GM18502 (cell line): ENCODE data around the gene THAP3.
"Not testable (repeated sequence)": the region's sequence is repeated elsewhere in the genome, so short reads cannot be mapped to it uniquely, and the experiment has no call there.

Source experiments
- ATAC-seq: cut with Tn5 transposase; IDR thresholded peaks from one replicate; pipeline ENCODE4 v1.9.1; 2021; ENCODE audit warnings: mild to moderate bottlenecking; ENCODE audit not compliant: unreplicated experiment, poor library complexity

Gene THAP3

DNA sequence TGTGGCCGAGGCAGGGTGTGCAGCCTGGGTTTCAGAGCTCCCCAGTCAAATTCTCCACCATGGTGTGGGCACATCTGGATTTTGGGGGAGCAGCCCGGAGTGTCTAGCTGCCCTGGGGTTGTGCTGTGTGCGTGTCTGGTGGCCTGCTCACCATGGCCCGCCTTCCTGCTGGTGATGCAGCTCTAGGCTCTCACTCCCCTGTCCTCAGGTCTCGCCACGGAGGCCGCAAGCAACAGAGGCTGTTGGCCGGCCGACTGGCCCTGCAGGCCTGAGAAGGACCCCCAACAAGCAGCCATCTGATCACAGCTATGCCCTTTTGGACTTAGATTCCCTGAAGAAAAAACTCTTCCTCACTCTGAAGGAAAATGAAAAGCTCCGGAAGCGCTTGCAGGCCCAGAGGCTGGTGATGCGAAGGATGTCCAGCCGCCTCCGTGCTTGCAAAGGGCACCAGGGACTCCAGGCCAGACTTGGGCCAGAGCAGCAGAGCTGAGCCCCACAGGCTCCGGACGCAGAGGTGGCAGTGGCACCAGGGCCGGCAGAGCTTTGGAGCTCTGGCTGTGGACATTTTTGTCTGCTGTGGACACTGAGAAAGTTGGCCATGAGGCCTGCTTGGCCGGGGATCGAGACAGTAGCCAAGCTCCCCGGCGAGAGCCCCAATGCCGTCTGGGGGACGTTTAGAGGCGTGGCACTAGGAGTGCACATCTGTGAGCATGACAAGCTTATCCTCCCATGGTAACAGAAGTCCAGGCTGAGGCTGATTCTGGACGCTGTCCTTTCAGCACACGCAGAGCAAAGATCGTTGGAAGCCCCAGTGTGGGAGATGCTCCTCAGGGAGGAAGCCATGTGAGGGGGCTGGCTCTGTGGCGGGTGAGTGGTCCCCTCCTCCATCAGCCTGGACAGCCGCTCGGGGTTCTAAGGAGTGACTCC is 8.2 kb downstream of the THAP3 start:
- ATAC-seq: no peak

DNA sequence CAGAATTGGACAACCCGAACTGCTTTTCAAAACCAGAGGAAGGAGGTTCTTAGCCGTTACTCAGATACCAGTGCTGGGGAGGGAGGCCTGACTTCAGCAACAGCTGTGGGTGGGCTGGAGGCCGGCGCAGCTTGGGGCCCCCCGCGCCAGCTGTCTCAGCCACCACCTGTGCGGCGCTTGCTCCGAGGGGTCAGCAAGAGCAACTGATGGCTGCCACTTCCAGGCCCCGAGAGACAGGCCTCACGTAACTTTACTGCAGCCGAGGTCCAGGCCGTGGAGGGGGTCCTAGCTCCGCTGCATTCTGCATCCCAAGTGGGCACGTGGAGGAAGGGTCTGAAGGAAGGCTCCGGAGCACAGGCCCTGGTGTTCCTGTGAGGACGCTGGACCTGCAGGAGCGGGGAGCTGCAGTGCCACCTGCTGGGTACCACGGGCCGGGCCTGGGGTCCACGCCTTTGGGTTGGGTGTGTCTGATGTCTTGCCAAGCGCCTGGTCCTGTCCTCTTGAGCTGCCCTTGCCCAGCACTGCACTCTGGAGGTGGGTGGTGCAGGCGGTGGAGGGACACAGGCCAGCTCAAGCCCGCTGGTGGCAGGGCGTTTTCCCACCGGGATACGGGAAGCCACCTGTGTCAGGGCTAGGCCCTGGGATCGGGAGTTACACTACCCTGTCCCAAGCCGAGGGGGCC is 9.8 kb downstream of the THAP3 start:
- no peak for ATAC-seq

DNA sequence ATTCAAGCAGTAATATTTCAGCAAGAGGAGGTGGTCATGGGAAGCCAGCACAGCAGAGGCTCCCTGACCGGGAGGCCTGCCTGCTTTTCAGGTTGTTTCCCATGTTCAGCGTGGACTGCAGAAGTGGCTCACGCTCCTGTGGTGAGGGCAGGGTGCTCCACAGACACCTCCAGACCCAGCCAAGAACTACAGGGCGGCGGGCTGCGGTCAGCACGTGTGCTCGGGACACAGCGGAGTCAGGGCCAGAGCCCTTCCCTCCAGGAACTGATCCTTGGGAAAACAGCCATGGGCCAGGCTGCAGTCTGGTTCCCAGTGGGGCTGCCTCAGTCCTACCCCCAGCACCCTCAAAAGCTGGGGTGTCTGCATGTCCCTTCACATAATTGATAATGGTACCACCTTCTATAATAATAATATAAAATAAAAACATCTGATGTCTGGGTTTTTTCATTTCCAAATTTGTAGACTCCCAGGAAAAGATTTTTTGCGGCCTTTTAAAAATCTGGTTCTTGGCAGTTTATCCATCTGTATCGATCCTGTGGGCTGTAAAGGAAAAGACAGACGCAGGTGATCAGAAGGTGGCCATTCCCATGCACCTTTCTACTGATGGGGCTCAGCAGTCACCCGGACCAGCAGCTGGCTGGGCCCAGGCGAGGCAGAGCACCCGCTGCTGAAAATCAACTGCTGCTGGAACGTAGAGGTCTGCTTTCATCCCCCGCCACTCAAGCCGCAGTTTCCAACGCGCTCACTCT is 10.7 kb downstream of the THAP3 start:
- no peak for ATAC-seq

DNA sequence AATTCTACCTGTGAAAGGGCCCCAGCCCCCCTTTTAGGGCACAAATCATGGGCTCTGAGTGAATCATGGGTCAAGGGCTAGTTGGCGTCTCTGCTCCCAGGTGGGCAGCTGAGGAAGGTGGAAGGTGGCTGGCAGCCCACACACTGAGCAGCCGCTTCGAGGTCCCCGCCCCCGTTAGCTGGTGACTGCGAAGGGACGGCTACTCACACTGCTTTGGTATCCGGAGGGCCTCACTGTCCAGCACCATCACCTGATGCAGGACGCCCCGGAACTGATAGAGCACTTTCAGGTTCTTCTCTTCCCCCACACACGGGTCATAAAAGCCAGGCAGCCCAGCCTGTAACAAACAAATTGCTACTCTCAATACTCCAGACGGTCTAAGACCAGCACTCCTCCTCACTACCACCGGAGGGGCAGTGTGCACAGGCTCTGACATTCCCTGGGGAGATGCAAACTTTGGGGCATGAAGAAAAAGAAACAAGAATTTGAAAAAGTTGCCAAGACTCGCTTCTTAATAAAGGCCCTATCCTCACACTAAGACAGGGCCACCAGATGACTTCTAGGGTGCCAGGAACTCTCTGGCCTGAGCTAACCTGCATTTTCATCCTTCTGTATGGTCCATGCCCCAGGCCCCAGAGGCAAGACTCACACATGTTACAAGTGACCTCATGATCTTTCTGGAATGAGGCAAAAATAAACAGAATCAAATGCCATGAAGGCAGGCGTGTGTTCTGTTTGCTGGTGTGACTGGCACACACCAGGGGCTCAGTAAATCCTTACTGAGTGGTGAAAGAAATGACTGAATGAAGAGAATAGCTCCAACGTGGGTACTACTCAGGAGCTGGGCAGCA is 11.5 kb downstream of the THAP3 start:
- no peak for ATAC-seq

DNA sequence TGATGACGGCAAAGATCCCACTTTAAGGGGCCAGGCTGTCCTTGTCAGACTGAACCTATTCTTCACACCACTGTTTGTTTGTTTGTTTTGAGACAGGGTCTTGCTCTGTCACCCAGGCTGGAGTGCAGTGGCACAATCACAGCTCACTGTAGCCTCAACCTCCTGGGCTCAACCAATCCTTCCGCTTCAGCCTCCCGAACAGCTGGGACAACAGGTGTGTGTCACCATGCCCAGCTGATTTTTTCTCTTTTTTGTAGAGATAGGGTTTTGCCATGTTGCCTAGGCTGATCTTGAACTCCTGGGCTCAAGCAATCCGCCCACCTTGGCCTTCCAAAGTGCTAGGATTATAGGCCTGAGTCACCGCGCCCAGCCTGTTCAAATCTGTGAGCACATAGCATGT is 12.1 kb downstream of the THAP3 start:
- ATAC-seq: not testable (repeated sequence)

DNA sequence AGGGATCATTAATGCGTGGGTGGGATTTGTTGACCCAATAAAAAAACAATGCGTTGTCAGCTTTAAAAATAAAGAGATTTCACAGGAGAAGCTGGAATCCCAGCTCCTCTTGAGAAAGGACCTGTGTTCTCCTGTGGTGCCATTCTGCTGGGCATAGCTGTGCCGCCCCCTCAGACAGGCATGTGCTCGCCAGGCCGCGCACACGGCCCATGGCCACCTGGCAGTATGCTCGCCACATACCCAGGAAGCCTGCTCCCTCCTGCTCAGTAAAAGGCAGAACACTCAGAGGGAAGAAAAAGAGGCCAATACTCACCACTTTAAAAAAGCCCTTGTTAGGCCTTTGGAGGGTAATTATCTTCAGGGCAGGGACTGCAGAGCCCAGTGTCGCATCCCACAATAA is 13.1 kb downstream of the THAP3 start:
- ATAC-seq: no peak

DNA sequence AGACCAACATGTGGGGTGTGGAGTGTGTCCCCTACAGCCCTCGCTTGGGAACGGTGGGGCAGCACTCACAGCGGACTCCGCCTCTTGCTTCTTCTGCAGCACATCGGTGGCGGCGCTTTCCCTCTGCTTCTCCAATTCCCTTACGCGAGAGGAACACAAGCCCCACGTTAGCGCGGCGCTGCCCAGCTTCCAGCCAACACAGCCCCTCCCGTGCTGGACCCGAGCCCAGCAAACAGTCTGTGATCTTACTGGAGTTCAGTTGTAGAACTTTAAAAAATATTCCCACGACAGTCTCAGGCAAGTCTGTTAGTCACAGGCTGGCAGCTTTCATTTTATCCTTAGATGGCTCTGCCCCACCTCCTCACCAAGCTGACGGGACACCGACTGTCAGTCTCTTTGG is 13.6 kb downstream of the THAP3 start:
- no peak for ATAC-seq

DNA sequence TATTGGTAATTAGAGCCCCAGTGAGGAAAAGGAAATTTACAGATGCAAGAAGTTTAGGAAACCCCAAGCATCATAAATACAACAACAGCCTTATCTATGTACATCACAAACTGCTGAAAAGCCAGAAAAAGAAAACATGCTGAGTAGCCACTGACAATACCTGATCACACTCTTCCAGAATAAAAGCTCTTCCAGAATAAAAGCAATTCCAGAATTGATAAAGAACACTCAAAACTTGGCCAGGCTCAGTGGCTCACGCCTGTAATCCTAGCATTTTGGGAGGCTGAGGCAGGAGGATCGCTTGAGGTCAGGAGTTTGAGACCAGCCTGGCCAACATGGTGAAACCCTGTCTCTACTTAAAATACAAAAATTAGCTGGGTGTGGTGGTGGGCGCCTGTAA is 16.2 kb downstream of the THAP3 start:
- not testable (repeated sequence) for ATAC-seq

DNA sequence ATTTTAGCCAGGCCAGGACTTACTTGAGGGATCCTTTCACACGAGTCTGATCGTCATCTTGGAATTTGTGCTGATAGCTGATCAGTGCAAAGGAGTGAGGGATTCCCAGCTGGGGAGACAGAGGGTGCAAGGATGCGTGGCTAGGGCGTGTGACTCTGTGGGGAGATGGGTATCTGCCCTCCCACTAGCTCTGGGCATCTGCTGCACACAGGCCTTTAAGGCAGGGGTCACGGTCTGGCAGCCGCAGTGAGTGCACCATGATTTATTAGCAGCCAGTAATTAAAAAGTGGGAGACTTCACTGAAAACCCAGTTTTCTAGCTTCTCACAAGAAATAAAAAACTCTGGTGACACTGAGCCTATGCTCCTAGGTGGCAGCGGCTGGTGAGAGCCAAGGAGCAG is 20.4 kb downstream of the THAP3 start:
- ATAC-seq: no peak

DNA sequence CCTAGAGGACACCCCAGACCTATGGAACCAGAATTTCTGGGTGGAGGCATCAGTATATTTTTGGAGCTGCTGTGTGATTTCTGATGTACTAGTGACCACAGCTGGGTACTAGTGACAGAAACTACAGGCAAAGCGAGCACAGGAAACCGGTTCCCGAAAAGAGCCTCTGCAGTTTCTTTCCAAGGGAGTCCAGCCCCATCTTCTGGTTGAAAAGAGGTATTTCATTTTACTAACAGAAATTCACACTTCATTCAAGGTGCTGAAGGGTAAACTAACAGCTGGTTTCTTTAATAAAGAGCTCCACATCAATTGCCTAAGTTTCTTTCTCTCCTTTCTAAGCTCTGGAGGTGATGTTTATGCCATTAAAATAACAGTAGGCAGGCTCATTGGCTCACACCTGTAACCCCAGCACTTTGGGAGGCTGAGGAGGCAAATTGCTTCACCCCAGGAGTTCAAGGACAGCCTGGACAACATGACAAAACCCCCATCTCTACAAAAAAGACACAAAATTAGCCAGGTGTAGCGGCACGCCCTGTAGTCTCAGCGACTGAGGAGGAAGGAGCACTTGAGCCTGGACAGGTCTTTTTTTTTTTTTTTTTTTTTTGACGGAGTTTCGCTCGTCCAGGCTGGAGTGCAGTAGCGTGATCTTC is 22.0 kb downstream of the THAP3 start:
- no peak for ATAC-seq

DNA sequence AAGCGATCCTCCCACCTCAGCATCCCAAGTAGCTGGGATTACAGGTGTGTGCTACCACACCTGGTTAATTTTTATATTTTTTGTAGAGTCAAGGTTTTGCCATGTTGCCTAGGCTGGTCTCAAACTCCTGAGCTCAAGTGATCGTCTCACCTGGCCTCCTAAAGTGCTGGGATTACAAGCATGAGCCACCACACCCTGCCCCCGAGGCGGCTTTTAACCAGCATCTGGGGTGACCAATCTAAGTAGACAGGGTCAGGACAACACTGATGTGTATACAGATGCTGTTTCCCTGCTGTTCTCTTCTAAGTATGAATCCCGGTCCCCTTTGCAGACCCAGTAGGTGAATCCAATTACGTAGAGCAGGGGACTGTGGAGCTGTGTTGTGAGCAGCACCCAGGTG is 23.9 kb downstream of the THAP3 start:
- no peak for ATAC-seq

DNA sequence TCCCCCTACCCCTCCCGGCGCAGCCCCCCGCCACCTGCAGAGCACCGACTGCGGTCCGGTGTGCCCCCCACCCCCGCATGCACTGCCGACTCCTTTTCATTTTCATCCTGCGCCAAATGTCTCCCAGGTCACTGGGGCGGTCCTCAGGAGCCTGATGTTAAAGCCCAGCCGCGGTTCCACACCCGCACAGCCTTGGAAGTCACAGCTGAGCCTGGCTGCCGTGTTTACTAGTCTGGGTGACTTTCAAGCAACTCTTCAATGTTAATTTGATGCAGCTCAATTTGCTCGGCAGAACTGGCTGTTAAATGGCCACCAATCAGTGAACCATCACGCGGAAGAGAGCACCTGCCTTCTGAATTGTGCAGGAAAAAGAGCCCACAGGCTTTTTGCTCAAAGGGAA is 27.2 kb downstream of the THAP3 start:
- no peak for ATAC-seq

DNA sequence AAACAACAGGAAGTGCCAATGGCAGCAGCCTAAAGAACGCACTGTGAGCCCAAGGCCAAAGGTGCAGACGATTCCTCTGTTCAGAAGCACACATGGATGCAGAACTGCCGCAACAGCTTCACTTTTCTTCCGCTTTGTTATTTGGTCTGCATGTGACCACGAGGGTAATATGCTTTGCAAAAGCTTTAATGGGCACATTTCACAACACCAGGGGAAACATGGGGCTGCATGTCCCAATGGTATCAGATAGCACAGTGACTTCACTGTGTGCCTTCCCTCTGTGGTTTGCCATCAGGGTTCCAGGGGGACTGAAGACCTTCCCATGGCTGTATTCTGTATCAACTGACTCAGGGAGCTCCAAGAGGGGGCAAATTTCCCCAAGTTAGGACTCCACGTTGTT is 28.3 kb downstream of the THAP3 start:
- ATAC-seq: no peak

DNA sequence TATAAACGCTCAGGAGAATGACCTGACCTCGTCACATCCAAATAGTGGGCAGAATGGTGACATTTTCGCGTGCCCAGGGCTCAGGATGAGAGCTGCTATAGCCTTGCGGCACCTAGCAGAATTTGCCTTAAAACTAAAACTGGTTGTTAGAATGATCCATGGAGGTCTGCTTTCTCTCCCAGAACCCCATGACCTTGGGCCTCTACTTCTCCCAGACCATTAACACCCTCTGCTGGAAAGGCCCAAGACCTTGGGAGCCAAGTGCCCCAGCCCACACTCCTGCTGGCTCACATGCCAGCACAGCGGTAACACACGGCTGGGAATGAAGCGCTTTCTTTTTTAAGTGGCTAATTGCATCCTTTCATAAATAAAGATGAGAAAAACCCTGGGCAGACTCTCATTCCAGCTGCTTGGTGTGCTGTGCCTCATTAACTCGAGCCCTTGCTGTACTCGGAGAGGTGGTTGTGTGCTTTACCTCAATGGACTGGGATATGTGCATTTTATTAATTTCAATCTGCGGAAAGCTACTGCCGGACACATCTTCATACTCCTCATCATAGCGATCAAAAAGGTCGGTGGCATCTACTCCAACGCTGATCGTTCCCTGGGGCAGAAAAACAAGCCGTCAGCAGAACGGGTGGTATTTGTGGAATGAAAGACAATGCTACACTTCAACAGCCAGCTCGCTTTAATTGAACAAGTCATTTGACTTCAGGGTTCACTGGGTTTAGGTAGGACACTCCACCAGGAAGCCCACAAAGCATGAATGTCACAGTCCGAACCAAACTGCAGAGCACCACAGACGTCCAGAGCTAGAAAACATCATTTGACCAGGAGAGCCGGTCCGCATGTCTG is 29.0 kb downstream of the THAP3 start:
- ATAC-seq: no peak

DNA sequence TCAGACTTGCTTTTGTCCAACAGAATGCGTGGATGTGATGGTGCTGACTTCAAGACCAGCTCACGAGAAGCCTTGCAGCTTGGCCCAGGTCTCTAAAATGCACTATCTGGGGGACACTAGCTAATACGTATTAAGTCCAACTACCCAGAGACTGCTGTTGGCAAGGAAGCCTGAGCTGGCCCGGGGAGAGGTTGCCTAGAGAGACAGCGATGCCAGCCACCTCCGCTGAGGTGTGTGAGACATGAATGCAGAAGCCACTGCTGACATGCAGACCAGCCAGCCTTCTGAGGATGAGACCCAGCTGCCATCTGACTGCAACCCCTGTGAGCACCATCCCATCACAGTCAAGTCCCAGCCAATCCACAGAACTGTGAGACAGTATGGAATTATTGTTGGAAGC is 32.5 kb downstream of the THAP3 start:
- no peak for ATAC-seq

DNA sequence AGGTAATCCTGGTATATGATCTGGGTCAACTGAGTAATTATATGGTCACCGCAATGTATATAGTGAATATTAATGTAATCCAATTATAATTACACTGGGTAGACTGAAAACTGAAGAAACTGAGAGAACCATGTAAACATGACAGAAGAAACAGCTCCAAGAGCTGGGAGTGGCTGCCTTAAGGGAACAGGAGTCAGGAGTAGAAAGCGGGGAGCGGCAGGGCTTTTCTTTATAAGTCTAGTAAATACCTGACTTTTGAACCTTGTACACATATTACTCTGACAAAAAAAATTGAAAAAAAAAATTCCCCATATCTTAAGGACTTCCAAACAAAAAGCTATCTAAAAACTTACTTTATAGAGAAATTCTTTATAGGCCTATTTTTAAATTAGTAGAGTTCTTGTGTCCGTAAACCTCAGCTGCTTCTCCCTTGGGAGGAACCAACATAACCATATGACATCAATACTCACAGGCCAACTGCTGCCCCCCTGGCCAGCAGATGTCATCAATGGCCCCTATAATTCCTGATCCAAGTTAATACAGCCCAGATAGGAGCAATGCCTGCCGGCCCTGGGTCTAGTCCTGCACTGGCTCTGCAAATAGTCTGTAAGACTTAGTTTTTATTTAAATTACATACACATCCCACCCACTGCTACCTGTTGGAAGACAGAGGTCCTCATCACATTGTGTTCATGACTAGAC is 33.8 kb downstream of the THAP3 start:
- ATAC-seq: no peak

DNA sequence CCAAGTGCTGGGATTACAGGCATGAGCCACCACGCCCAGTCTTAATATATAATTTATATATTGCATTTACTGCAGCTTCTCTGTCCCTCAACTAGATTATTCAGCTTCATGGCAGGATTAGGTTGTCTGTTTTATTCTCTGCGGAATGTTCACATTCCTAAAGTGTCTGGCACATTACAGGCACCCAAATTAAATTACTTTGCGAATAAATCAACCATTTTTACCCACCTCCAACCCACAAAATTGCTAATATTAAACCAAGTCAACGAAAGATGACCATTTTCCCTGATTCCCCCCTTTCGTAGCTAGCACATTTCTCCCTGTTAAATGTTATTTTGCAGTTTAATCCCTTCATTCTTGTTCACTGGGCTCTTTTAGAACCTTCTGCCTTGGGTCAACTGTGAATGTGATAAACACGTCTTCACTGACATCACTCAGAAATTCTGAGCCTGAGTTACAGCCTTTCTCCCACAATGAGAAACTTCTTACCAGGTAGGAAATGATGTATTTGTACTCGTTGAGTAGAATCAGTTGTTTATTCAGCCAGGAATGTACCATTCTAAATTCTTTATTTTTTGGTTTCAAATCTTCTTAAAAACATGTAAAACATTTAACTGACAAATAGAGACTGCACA is 35.9 kb downstream of the THAP3 start:
- ATAC-seq: no peak

DNA sequence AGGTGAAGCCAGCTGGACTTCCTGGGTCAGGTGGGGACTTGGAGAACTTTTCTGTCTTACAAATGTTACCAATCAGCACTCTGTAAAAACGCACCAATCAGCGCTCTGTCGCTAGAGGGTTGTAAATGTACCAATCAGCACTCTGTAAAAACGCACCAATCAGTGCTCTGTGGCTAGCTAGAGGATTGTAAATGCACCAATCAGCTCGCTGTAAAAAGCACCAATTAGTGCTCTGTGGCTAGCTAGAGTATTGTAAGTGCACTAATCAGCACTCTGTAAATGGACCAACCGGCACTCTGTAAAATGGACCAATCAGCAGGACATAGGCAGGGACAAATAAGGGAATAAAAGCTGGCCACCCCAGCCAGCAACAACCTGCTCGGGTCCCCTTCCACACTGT is 37.8 kb downstream of the THAP3 start:
- ATAC-seq: not testable (repeated sequence)
